Left ventricle myocardium superior (tissue), 1 donor: ENCODE results near the gene LFNG. TPM values are rescaled to one million over a fixed set of nuclear protein-coding genes. Genes with fewer than 3 reads are reported as not detected.

Experiments used
- ATAC-seq: fragments of 200-7000 bp; cut with Tn5 transposase; one replicate; pipeline ENCODE4 v1.9.1; 2020; ENCODE audit warnings: mild to moderate bottlenecking, moderate library complexity
- DNase-seq: peaks from one replicate; pipeline ENCODE4 v3.0.0-alpha.2; 2020
- intact Hi-C: fragments of 100-400 bp; cut with micrococcal nuclease; formaldehyde crosslinking; loops from one replicate; pipeline ENCODE4 v1.11.0; 2022
- microRNA-seq: library from miRNA; unstranded; fragments of <30 nt; microRNA quantifications from one replicate; pipeline ENCODE4 v1.2.0, GENCODE V29; 2020; ENCODE audit warnings: borderline number of aligned reads
- total RNA-seq: library from RNA; stranded (reverse); fragmentation: NEBNext Ultra II Directional; extraction: Animal tissue kit (Norgen Biotek cat#: 25700); gene quantifications from one replicate; pipeline ENCODE4 v1.2.1, GENCODE V29; 2021
- donor health status: DM: no; HTN: yes; CAD: no; lungs with severe emphysema.

Gene LFNG
- total RNA-seq, 1 donor from 2014 or later: 6.4 TPM

DNA sequence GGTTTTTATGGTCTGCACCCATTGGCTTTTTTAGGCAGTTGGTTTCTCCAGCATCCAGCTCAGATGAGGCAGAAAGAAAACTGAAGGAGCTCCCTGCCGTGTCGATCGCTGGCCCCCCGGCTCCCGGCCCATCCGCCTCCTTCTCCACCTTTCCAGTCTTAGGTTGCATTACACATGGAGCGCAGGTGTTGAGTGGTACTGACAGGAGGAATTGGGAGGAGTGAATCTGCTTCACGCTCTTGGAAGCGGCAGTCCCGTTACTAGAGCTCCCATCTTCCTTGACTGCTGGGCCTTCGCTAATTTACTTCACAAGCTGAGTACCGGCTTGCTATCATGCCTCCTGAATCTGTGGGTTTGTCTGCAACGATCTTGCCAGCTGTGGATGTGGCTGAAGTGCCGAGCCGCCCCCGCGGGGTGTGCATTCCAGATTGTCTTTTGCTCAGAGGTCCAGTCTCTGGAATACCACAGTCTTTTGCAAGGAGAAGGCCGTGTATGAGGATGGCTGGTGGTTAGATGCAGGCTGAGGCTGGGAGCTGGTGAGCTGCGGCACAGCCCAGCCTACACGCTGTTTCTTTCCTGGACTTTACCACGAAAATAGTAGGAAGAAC is 56.3 kb downstream of the LFNG start:
- ATAC-seq: no peak
- no peak for DNase-seq
- intact Hi-C loops: no loop called here

DNA sequence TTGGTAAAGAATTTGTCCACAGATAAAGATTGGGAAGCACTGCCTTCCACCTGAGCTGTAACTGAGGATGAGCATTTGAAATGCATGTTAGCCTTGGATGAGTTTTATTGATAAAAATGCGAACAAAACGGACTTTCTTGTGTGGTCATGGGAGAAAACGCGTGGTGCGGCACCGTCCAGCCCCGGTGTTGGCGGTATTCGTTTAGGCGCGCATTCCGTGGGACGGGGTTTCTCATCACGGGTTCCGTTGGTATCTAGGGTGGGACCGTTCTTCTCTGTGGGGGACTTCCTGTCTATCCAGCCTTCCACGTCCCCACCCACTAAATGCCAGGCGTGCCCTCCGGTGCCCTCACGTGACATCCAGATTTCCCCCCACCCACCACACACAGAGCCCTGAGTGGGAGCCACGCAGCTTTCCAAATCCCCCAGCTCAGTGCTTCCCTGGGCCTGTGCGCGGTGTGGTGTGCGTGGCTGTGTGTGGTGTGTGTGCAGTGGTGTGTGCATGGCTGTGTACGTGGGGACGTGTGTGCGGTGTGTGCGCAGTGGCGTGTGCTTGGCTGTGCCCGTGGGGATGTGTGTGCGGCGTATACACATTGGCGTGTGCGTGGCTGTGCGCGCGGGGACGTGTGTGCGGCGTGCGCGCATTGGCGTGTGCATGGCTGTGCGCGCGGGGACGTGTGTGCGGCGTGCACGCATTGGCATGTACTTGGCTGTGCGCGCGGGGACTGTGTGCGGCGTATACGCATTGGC is 57.3 kb downstream of the LFNG start:
- intact Hi-C loops: no loop called here
- ATAC-seq (no peak), DNase-seq (no peak)

Small RNAs within 50 kb of the gene (microRNA-seq; reads per million reads assigned to microRNA genes)
- not detected for gene MIR4648

Other genes with a start within 250 kb of the LFNG start
- gene SNX8, start 205.3 kb upstream of the LFNG start, total RNA-seq: 16.7 TPM
- 79.0 TPM for gene EIF3B, start 164.9 kb upstream of the LFNG start, total RNA-seq
- 15.1 TPM for gene CHST12, start 116.2 kb upstream of the LFNG start, total RNA-seq
- gene GRIFIN, start 43.4 kb upstream of the LFNG start, total RNA-seq: not detected
- gene BRAT1, start 35.8 kb downstream of the LFNG start, total RNA-seq: 16.5 TPM
- 11.9 TPM for gene IQCE, start 39.2 kb downstream of the LFNG start, total RNA-seq
- gene TTYH3, start 112.2 kb downstream of the LFNG start, total RNA-seq: 10.5 TPM
- 0.05 TPM for gene AMZ1, start 168.4 kb downstream of the LFNG start, total RNA-seq